ENCODE measurements around the gene PPFIA2.

DNA sequence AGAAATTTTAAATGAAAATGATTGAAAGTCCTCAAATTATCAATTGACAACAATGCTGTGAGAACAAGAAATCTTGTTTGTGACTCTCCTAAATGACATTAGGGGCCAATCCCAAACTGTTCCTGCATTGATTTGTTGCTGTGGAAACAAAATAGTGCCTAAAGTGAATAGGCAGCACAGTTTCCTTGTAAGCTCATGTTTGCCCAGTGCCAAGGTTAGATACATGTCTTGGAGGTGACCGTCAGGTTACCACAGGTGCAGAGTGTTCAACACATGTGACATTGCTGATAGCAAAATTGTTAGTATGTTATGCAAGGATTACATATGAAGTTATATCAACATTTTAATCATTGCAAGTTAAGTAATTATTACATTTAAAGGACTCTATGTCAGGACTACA, 388.7 kb downstream of the PPFIA2 start:
- TF ChIP-seq, protein P1, sequence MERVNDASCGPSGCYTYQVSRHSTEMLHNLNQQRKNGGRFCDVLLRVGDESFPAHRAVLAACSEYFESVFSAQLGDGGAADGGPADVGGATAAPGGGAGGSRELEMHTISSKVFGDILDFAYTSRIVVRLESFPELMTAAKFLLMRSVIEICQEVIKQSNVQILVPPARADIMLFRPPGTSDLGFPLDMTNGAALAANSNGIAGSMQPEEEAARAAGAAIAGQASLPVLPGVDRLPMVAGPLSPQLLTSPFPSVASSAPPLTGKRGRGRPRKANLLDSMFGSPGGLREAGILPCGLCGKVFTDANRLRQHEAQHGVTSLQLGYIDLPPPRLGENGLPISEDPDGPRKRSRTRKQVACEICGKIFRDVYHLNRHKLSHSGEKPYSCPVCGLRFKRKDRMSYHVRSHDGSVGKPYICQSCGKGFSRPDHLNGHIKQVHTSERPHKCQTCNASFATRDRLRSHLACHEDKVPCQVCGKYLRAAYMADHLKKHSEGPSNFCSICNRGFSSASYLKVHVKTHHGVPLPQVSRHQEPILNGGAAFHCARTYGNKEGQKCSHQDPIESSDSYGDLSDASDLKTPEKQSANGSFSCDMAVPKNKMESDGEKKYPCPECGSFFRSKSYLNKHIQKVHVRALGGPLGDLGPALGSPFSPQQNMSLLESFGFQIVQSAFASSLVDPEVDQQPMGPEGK (CRISPR knock-in tag; IDR thresholded peaks at IDR 0.05; ENCODE audit: borderline replicate concordance): no peak
- TF ChIP-seq ZNF70 (CRISPR knock-in tag; IDR thresholded peaks at IDR 0.05): no peak
- no peak for TF ChIP-seq ARNTL (CRISPR knock-in tag; IDR thresholded peaks at IDR 0.05; ENCODE audit: borderline replicate concordance, low read depth)
- no peak for TF ChIP-seq RARB (CRISPR knock-in tag; IDR thresholded peaks at IDR 0.05)
- TF ChIP-seq, protein P2, sequence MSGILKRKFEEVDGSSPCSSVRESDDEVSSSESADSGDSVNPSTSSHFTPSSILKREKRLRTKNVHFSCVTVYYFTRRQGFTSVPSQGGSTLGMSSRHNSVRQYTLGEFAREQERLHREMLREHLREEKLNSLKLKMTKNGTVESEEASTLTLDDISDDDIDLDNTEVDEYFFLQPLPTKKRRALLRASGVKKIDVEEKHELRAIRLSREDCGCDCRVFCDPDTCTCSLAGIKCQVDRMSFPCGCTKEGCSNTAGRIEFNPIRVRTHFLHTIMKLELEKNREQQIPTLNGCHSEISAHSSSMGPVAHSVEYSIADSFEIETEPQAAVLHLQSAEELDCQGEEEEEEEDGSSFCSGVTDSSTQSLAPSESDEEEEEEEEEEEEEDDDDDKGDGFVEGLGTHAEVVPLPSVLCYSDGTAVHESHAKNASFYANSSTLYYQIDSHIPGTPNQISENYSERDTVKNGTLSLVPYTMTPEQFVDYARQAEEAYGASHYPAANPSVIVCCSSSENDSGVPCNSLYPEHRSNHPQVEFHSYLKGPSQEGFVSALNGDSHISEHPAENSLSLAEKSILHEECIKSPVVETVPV (CRISPR knock-in tag; IDR thresholded peaks at IDR 0.05): no peak
- no peak for TF ChIP-seq ZFP3 (CRISPR knock-in tag; IDR thresholded peaks at IDR 0.05)
- TF ChIP-seq GLIS3 (CRISPR knock-in tag; IDR thresholded peaks at IDR 0.05): no peak
- TF ChIP-seq, protein P3, sequence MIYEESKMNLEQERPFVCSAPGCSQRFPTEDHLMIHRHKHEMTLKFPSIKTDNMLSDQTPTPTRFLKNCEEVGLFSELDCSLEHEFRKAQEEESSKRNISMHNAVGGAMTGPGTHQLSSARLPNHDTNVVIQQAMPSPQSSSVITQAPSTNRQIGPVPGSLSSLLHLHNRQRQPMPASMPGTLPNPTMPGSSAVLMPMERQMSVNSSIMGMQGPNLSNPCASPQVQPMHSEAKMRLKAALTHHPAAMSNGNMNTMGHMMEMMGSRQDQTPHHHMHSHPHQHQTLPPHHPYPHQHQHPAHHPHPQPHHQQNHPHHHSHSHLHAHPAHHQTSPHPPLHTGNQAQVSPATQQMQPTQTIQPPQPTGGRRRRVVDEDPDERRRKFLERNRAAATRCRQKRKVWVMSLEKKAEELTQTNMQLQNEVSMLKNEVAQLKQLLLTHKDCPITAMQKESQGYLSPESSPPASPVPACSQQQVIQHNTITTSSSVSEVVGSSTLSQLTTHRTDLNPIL (CRISPR knock-in tag; IDR thresholded peaks at IDR 0.05; ENCODE audit: low read depth): no peak
- no peak for TF ChIP-seq ESRRG (CRISPR knock-in tag; IDR thresholded peaks at IDR 0.05)
